Measurements from ENCODE around the gene HAGHL. TPM values are rescaled to one million over a fixed set of nuclear protein-coding genes. Genes with fewer than 3 reads are reported as not detected.

The HAGHL gene
- total RNA-seq, 2 experiments from 2014 or later = 28.8 to 32.6 TPM

GRCh38 chr16:704552-705380 lies 22.1 kb upstream of the HAGHL start:
- peaks cover 58% of the 10 kb centered on the region for H3K27me3 Mint-ChIP-seq
- H3K27ac Mint-ChIP-seq = no peak overlapping the region
- H3K9me3 Mint-ChIP-seq = no peaks in the 10 kb centered on the region
- DNase-seq = no peak
- H3K4me3 Mint-ChIP-seq = no peak overlapping the region
- no peaks in the 10 kb centered on the region for H3K36me3 Mint-ChIP-seq (ENCODE audit: low read depth)
- intact Hi-C loops (cut with micrococcal nuclease) = no loop called here
- POLR2A ChIA-PET = interaction anchor here (1.0 to 1.2 kb wide), 2 partner anchors 9 to 98 kb away, joined by 3 to 5 read pairs; no protein-coding TSS in a partner anchor
- peaks cover 2% of the 10 kb centered on the region for H3K4me1 Mint-ChIP-seq (ENCODE audit: low read depth)
- no peak for ATAC-seq
- TF ChIP-seq CTCF (IDR thresholded peaks at IDR 0.05) = no peak
- CTCF ChIA-PET = interaction anchor here (0.9 to 2.1 kb wide), 4 partner anchors 8 to 17 kb away, joined by 3 to 13 read pairs (median 4); partner anchors contain the start of gene METRN

DNA sequence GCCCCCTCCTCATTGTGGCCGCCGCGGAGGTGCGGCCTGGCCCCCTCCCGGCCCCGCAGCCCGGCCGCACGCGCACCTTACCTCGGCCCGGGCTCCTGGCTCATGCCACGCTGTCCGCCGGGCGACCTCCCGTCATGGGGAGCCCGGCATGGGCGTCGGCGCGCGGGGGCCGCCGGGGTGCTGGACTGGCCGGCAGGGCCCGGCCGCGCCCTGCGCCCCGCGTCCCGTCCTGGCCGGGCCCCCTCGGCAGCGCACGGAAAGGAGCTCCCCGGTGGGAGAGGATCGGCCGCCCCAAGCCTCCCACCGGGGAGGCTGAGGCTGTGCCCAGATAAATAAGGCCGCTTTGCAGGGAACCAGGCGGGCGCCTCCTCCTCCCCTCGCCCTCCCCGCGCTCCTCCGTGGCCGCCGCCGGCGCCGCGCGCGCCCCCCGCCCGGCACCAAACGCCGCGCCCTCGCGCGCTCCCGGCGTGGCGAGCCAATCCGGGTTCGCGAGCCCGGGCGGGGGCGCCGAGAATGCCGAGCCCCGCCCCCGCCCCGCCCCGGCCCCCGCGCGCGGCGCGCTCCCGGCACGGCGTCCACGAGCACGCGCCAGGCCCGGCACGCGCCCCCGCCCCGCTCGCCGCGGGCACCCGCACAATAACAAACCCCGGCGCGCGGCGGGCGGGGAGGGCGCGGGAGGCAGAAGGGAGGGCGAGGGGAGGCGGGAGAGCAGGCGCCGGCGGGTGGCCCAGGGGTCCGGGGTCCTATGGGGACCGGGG lies 21.3 kb upstream of the HAGHL start, which contains the start of gene FBXL16:
FBXL16 (minus strand) TSS at position 371 of the 758 bp plus-strand sequence. CDS start 8,396 bp downstream, outside the sequence.
- ChIA-PET CTCF (no interaction called here), POLR2A (no interaction called here)
- TF ChIP-seq CTCF (IDR thresholded peaks at IDR 0.05) = no peak
- Mint-ChIP-seq H3K9me3 (no peaks in the 10 kb centered on the region), H3K4me3 (no peak within 1 kb of the TSS), H3K27me3 (peaks cover 60% of the 10 kb centered on the region), H3K36me3 (ENCODE audit: low read depth) (no peaks in the 10 kb centered on the region), H3K4me1 (ENCODE audit: low read depth) (peaks cover 2% of the 10 kb centered on the region), H3K27ac (no peak within 1 kb of the TSS)
- intact Hi-C loops (cut with micrococcal nuclease) = no loop called here
- no peak for DNase-seq
- ATAC-seq = no peak

GRCh38 chr16:706189-707061 lies 20.5 kb upstream of the HAGHL start:
- ChIA-PET CTCF (interaction anchor here (1.3 to 11.9 kb wide), 3 partner anchors 23 to 397 kb away, joined by 3 to 207 read pairs (median 4); partner anchors contain the start of genes ANTKMT, CCDC78 and HAGHL), POLR2A (interaction anchor here (0.8 to 1.2 kb wide), 4 partner anchors 14 to 335 kb away, joined by 3 to 4 read pairs (median 3); no protein-coding TSS in a partner anchor)
- Mint-ChIP-seq H3K27me3 (peaks cover 57% of the 10 kb centered on the region), H3K36me3 (ENCODE audit: low read depth) (no peaks in the 10 kb centered on the region), H3K9me3 (no peaks in the 10 kb centered on the region), H3K4me1 (ENCODE audit: low read depth) (no peaks in the 10 kb centered on the region), H3K4me3 (no peak overlapping the region), H3K27ac (no peak overlapping the region)
- TF ChIP-seq CTCF (IDR thresholded peaks at IDR 0.05) = no peak
- DNase-seq (no peak), ATAC-seq (no peak)
- intact Hi-C loops (cut with micrococcal nuclease) = no loop called here

DNA sequence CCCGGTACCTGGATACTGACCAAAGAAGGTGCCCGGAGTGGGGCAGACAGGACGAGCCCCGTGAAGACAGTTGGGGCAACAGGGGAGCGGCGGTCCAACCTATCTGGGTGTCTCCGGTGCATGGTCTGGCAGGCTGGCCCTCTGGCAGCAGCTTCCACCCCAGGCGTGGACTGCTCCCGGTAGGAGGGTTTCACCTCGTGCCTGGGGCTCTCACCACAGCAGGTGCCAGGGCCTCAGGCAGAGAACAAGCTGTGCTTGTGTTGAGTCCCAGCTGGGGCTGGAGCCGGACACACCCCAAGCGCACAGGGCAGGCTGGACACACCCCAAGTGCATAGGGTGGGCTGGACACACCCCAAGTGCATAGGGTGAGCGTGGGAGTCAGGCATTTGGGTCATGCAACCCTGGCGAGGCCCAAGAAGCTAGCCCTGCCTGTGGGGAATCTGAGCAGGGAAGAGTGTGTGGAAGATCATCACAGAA lies 19.8 kb upstream of the HAGHL start:
- H3K9me3 Mint-ChIP-seq = no peaks in the 10 kb centered on the region
- intact Hi-C loops (cut with micrococcal nuclease) = no loop called here
- H3K4me1 Mint-ChIP-seq (ENCODE audit: low read depth) = no peaks in the 10 kb centered on the region
- H3K4me3 Mint-ChIP-seq = no peak overlapping the region
- POLR2A ChIA-PET = interaction anchor here (0.8 to 1.2 kb wide), 4 partner anchors 13 to 334 kb away, joined by 3 to 4 read pairs (median 3); no protein-coding TSS in a partner anchor
- no peaks in the 10 kb centered on the region for H3K36me3 Mint-ChIP-seq (ENCODE audit: low read depth)
- H3K27me3 Mint-ChIP-seq = peaks cover 54% of the 10 kb centered on the region
- no peak overlapping the region for H3K27ac Mint-ChIP-seq
- DNase-seq = no peak
- ATAC-seq = no peak
- no peak for TF ChIP-seq CTCF (IDR thresholded peaks at IDR 0.05)
- CTCF ChIA-PET = interaction anchor here (1.0 to 11.9 kb wide), 5 partner anchors 9 to 396 kb away, joined by 3 to 207 read pairs (median 4); partner anchors contain the start of genes ANTKMT, CCDC78 and HAGHL

Measured in activated CD8-positive, alpha-beta T cell treated with anti-CD3 and anti-CD28 coated beads for 36 hours (primary cell).